PC-9 (cell line): ENCODE results near the gene GBA2. TPM values are rescaled to one million over a fixed set of nuclear protein-coding genes. Genes with fewer than 3 reads are reported as not detected.

Source experiments
- BruUV-seq: library from RNA; stranded (reverse); fragments of 400-500 nt; replicated peaks from 2 replicates; lab custom pipeline; 2021; lab: Mats Ljungman, UMichigan
- CTCF ChIA-PET: fragments of 300-600 bp; sonication (Branson Sonifier 250); formaldehyde crosslinking; loops from one replicate; lab custom pipeline; 2022; ENCODE audit warnings: antibody characterized with exemption; lab: Charles Lee
- POLR2A ChIA-PET: fragments of 300-600 bp; sonication (Branson Sonifier 250); formaldehyde crosslinking; loops from one replicate; lab custom pipeline; 2022; ENCODE audit warnings: antibody characterized with exemption; ENCODE audit not compliant: unreplicated experiment; lab: Charles Lee
- DNase-seq, 2 experiments: peaks; one replicate each; pipeline versions ENCODE4 v3.0.0 to v3.0.0-alpha.2; 2015 to 2022; ENCODE audit warnings: mixed read lengths in 1 of 2
- H2AFZ ChIP-seq: fragments of 200-600 bp; sonication (generic); 2 replicates; pipeline ENCODE4 v1.8.1; 2017; ENCODE audit warnings: antibody characterized with exemption
- H3F3A ChIP-seq: fragments of 200-600 bp; sonication (generic); 2 replicates; pipeline ENCODE4 v1.8.1; 2017; ENCODE audit warnings: antibody characterized with exemption, mild to moderate bottlenecking, low read depth; ENCODE audit not compliant: insufficient read depth
- H3K27ac ChIP-seq: fragments of 200-600 bp; sonication (generic); 2 replicates; pipeline ENCODE4 v1.6.1; 2016; ENCODE audit warnings: mixed run types
- H3K27me3 ChIP-seq: fragments of 200-600 bp; sonication (generic); 2 replicates; pipeline ENCODE4 v1.6.1; 2016; ENCODE audit warnings: low read depth, mixed run types; ENCODE audit not compliant: insufficient read depth
- H3K36me3 ChIP-seq: fragments of 200-600 bp; sonication (generic); 2 replicates; pipeline ENCODE4 v1.6.1; 2016; ENCODE audit warnings: low read depth, mixed run types
- H3K4me1 ChIP-seq: fragments of 200-600 bp; sonication (generic); replicated peaks from 2 replicates; pipeline ENCODE4 v1.6.1; 2016; ENCODE audit warnings: mixed run types; ENCODE audit not compliant: insufficient read depth
- H3K4me2 ChIP-seq: fragments of 200-600 bp; sonication (generic); 2 replicates; pipeline ENCODE4 v1.6.1; 2017; ENCODE audit warnings: mixed run types
- H3K4me3 ChIP-seq: fragments of 200-600 bp; sonication (generic); 2 replicates; pipeline ENCODE4 v1.6.1; 2016; ENCODE audit warnings: mixed run types
- H3K79me2 ChIP-seq: fragments of 200-600 bp; sonication (generic); 2 replicates; pipeline ENCODE4 v1.6.1; 2017; ENCODE audit warnings: low read depth, mixed run types
- H3K9me2 ChIP-seq: fragments of 200-600 bp; sonication (generic); 2 replicates; pipeline ENCODE4 v1.8.1; 2017; ENCODE audit warnings: mild to moderate bottlenecking; ENCODE audit not compliant: insufficient read depth
- H3K9me3 ChIP-seq: fragments of 200-600 bp; sonication (generic); 2 replicates; pipeline ENCODE4 v1.8.1; 2016; ENCODE audit warnings: low read depth; ENCODE audit not compliant: insufficient read depth
- H4K20me1 ChIP-seq: fragments of 200-600 bp; sonication (generic); 2 replicates; pipeline ENCODE4 v1.8.1; 2017; ENCODE audit not compliant: insufficient read depth
- EZH2 ChIP-seq: fragments of 200-600 bp; sonication (generic); IDR thresholded peaks from 2 replicates; pipeline ENCODE4 v1.8.0; 2017; ENCODE audit warnings: antibody characterized with exemption, low read depth
- intact Hi-C: fragments of 100-400 bp; cut with micrococcal nuclease; formaldehyde crosslinking; loops from one replicate; pipeline ENCODE4 v1.10.0; 2022; ENCODE audit not compliant: unreplicated experiment
- total RNA-seq: library from RNA; stranded (reverse); gene quantifications from 2 replicates; pipeline ENCODE4 v1.2.3, GENCODE V29; 2021
- TF ChIP-seq, protein P1 (sequence below): fragments of 200-600 bp; sonication (generic); conservative IDR thresholded peaks from 2 replicates; pipeline ENCODE4 v1.6.1; 2017; ENCODE audit warnings: mixed run types, antibody characterized with exemption, mild to moderate bottlenecking, moderate library complexity

Gene GBA2
- total RNA-seq, 1 experiment from 2014 or later, result 29.6 TPM

GRCh38 chr9:35729700-35730485 is 19.1 kb downstream of the GBA2 start:
- peak in 1 of 2 experiments; percentile 37 for DNase-seq
- Histone ChIP-seq H3K79me2 (peaks cover 62% of the 10 kb centered on the region), H2AFZ (no peak overlapping the region), H3K27me3 (no peaks in the 10 kb centered on the region), H3K4me2 (peak overlapping the region; percentile 89), H3K4me3 (peak overlapping the region; percentile 86; the same call in 1 of the 2 replicates), H3F3A (peaks cover 28% of the 10 kb centered on the region), H3K9me3 (no peaks in the 10 kb centered on the region), H3K9me2 (no peaks in the 10 kb centered on the region), H4K20me1 (peaks cover 6% of the 10 kb centered on the region; the same call in 1 of the 2 replicates), H3K27ac (no peak overlapping the region), H3K4me1 (peaks cover 48% of the 10 kb centered on the region), H3K36me3 (0 out of 2 replicates have a peak, but pooled peaks cover 2% of the 10 kb centered on the region)
- ChIA-PET POLR2A (interaction anchor here (0.5 kb wide), 1 partner anchor 65 kb away, joined by 3 read pairs; the partner anchor contains the start of gene ARHGEF39), CTCF (interaction anchor here (0.8 kb wide), 1 partner anchor 69 kb away, joined by 4 read pairs; no protein-coding TSS in a partner anchor)
- TF ChIP-seq, protein P1, sequence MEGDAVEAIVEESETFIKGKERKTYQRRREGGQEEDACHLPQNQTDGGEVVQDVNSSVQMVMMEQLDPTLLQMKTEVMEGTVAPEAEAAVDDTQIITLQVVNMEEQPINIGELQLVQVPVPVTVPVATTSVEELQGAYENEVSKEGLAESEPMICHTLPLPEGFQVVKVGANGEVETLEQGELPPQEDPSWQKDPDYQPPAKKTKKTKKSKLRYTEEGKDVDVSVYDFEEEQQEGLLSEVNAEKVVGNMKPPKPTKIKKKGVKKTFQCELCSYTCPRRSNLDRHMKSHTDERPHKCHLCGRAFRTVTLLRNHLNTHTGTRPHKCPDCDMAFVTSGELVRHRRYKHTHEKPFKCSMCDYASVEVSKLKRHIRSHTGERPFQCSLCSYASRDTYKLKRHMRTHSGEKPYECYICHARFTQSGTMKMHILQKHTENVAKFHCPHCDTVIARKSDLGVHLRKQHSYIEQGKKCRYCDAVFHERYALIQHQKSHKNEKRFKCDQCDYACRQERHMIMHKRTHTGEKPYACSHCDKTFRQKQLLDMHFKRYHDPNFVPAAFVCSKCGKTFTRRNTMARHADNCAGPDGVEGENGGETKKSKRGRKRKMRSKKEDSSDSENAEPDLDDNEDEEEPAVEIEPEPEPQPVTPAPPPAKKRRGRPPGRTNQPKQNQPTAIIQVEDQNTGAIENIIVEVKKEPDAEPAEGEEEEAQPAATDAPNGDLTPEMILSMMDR, result peak; percentile 57
- no peak for TF ChIP-seq EZH2
- intact Hi-C loops, result loop anchor here (5.0 to 10.0 kb wide), 2 partner anchors 128 to 245 kb away; no protein-coding TSS in a partner anchor
- BruUV-seq, result TSS peak; percentile 66

GRCh38 chr9:35729101-35729500 is 19.9 kb downstream of the GBA2 start:
- no peak for TF ChIP-seq EZH2
- TF ChIP-seq, protein P1, result no peak
- intact Hi-C loops, result no loop called here
- no peaks in the 10 kb centered on the region for H3K9me3 ChIP-seq
- no peak overlapping the region for H3K27ac ChIP-seq
- H3F3A ChIP-seq, result peaks cover 28% of the 10 kb centered on the region
- H3K27me3 ChIP-seq, result no peaks in the 10 kb centered on the region
- peaks cover 6% of the 10 kb centered on the region; the same call in 1 of the 2 replicates for H4K20me1 ChIP-seq
- H3K4me3 ChIP-seq, result no peak overlapping the region
- H3K9me2 ChIP-seq, result no peaks in the 10 kb centered on the region
- H3K4me1 ChIP-seq, result peaks cover 44% of the 10 kb centered on the region
- DNase-seq, result no peak
- ChIA-PET CTCF (no interaction called here), POLR2A (interaction anchor here (1.7 kb wide), 1 partner anchor 17 kb away, joined by 24 read pairs; no protein-coding TSS in a partner anchor)
- no TSS peak for BruUV-seq
- H3K4me2 ChIP-seq, result peak overlapping the region; percentile 46; the same call in 1 of the 2 replicates
- H2AFZ ChIP-seq, result no peak overlapping the region
- no peaks in the 10 kb centered on the region for H3K36me3 ChIP-seq
- H3K79me2 ChIP-seq, result peaks cover 56% of the 10 kb centered on the region

GRCh38 chr9:35728041-35728971 is 20.7 kb downstream of the GBA2 start:
- Histone ChIP-seq H4K20me1 (peaks cover 6% of the 10 kb centered on the region; the same call in 1 of the 2 replicates), H3K36me3 (no peaks in the 10 kb centered on the region), H3K4me3 (no peak overlapping the region), H3F3A (peaks cover 21% of the 10 kb centered on the region), H3K9me3 (no peaks in the 10 kb centered on the region), H3K4me1 (peaks cover 36% of the 10 kb centered on the region), H3K79me2 (peaks cover 49% of the 10 kb centered on the region), H3K9me2 (no peaks in the 10 kb centered on the region), H3K27me3 (no peaks in the 10 kb centered on the region), H2AFZ (no peak overlapping the region), H3K27ac (no peak overlapping the region), H3K4me2 (peak overlapping the region; percentile 46)
- ChIA-PET POLR2A (interaction anchor here (0.6 to 1.7 kb wide), 4 partner anchors 16 to 822 kb away, joined by 3 to 24 read pairs (median 4); no protein-coding TSS in a partner anchor), CTCF (interaction anchor here (0.7 to 1.2 kb wide), 5 partner anchors 14 to 67 kb away, joined by 3 to 5 read pairs (median 4); partner anchors contain the start of gene ARHGEF39)
- DNase-seq, result peak in 1 of 2 experiments; percentile 53
- no peak for TF ChIP-seq EZH2
- TF ChIP-seq, protein P1, result no peak
- intact Hi-C loops, result no loop called here
- BruUV-seq, result no TSS peak
